Subcutaneous adipose tissue (tissue), 4 donors: ENCODE results near the gene SNAP91. TPM values are rescaled to one million over a fixed set of nuclear protein-coding genes. Genes with fewer than 3 reads are reported as not detected.

Experiments used
- CTCF ChIP-seq: fragments of 450-650 bp; IDR thresholded peaks from one replicate; pipeline ENCODE4 v1.5.1; 2016; ENCODE audit warnings: low read depth, mild to moderate bottlenecking, control low read depth, antibody characterized with exemption, moderate library complexity
- total RNA-seq, 4 donors: library from RNA; depleted of rRNA; stranded (reverse); fragments of >200 nt; gene quantifications; one replicate each; pipeline ENCODE4 v1.1.0, GENCODE V29; 2016

SNAP91 gene
- total RNA-seq, 4 donors from 2014 or later, result not detected

- TF ChIP-seq CTCF, result no peak
These were observed 14.0 kb upstream of the SNAP91 start for GRCh38 chr6:83722876-83723275.

- no peak for TF ChIP-seq CTCF
These were observed 8.9 kb upstream of the SNAP91 start for GRCh38 chr6:83717809-83718208.

GRCh38 chr6:83711958-83712357 lies 3.1 kb upstream of the SNAP91 start:
- TF ChIP-seq CTCF, result no peak

- no peak for TF ChIP-seq CTCF
These were observed 798 bp upstream of the SNAP91 start for GRCh38 chr6:83709748-83710050.

GRCh38 chr6:83708546-83708969 lies 343 bp downstream of the SNAP91 start:
- no peak for TF ChIP-seq CTCF

DNA sequence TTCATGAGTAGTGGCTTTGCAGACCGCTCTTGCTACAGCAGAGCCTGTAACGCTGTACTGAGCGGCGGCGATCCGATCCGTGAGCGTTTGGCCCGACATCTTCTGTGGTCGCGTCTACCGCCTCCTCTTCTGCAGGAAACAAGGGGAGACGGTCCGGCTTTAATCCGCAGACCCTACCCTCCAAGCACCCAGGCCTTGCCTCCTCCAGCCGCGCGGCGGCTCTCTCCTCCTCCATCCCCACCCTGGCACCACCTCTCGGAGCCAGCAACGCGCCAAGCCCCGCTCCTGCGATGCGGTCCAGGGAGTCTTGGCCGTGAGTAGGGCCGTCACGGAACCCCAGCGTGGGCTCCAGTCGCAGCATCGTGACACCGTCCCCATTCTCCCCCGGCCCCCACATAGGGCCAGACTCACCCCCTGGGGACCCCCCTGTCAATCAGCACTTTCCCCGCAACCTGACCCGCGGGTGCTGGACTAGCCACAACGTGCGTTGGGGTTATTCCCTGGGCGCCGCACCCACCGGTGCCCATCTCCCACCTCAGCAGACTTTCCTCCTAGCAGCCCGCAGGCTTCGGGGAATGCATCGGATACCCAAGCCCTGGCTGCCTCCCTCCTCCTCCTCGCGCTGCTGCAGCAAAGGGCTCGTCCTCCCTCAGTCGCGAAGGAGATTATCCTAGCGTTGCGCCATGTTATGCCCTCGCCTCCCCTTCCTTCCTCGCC lies 914 bp downstream of the SNAP91 start:
- TF ChIP-seq CTCF, result no peak

DNA sequence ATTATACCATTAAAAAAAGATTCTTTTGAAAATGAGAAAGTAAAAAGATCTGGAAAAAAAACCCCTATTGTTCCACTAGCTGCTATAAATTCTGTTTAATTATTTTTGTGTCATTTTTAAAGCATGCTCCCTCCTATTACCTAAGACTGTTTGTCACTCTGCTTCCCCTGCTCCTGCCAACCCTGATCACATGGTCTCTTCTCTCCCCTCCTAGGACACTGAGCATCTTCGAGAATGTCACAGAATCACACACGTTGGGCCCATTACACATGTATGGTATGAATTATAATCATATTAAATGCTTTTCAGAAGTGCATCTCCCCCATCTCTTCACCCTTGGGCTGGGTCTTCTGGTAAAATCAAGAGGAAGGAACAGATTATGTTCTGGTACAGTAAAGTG lies 6.2 kb downstream of the SNAP91 start:
- no peak for TF ChIP-seq CTCF
